Endothelial cell of umbilical vein (primary cell): ENCODE results near the gene SIRT4.

ENCODE experiments used
- EZH2 ChIP-seq: IDR thresholded peaks from 2 replicates; pipeline ENCODE4 v1.6.1; 2012; ENCODE audit warnings: borderline replicate concordance, low read depth, mild to moderate bottlenecking, moderate library complexity, low read length, inconsistent platforms; ENCODE audit not compliant: severe bottlenecking
- GATA2 ChIP-seq: IDR thresholded peaks from 2 replicates; pipeline ENCODE4 v1.7.0; 2011; ENCODE audit warnings: low read depth, mild to moderate bottlenecking, moderate library complexity, mixed read lengths, low read length; ENCODE audit not compliant: insufficient read length, insufficient read depth
- MYC ChIP-seq: IDR thresholded peaks from one replicate; pipeline ENCODE4 v1.6.1; 2011; ENCODE audit warnings: mild to moderate bottlenecking, low read depth, low read length
- POLR2A ChIP-seq: IDR thresholded peaks from 2 replicates; pipeline ENCODE4 v1.6.1; 2012; ENCODE audit warnings: low read depth, mild to moderate bottlenecking, control low read depth, low read length
- POLR2AphosphoS5 ChIP-seq: IDR thresholded peaks from 2 replicates; pipeline ENCODE4 v1.6.1; 2012; ENCODE audit warnings: low read depth, mild to moderate bottlenecking, control low read depth, low read length, moderate library complexity; ENCODE audit not compliant: insufficient read depth
- TF ChIP-seq, protein P1 (sequence below), 2 donors: IDR thresholded peaks; 1 replicate in 1 of 2; 2 replicates in 1 of 2; pipeline ENCODE4 v1.5.1; 2011; ENCODE audit warnings: low read length in 2 of 2, mild to moderate bottlenecking in 2 of 2, moderate library complexity in 2 of 2, control low read depth in 1 of 2, inconsistent platforms in 1 of 2, low read depth in 1 of 2; ENCODE audit not compliant: insufficient read depth in 1 of 2; ENCODE audit errors: extremely low read depth in 1 of 2

DNA sequence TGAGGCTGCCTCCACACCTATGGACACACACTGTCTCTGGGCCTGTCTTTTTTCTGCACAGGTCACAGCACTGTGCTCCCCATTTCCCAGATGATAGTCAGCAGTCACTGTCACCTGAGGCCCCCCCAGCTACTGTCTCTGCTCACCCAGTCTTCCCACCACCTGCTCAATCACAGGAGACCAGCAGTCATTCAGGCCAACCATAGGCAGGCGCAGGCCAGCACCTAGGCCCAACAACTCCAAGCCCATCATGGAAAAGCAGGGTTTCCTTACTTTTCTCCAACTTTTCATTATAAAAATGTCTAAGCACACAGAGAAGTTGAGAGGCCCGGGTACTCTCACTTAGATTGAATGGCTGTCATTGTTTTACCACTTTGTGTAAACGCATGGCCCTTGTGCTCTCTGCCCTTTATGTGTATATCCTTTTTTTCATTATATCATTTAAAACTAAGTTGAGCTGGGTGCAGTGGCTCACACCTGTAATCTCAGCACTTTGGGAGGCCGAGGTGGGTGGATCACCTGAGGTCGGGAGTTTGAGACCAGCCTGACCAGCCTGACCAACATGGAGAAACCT, 43.7 kb upstream of the SIRT4 start:
- TF ChIP-seq, protein P1, sequence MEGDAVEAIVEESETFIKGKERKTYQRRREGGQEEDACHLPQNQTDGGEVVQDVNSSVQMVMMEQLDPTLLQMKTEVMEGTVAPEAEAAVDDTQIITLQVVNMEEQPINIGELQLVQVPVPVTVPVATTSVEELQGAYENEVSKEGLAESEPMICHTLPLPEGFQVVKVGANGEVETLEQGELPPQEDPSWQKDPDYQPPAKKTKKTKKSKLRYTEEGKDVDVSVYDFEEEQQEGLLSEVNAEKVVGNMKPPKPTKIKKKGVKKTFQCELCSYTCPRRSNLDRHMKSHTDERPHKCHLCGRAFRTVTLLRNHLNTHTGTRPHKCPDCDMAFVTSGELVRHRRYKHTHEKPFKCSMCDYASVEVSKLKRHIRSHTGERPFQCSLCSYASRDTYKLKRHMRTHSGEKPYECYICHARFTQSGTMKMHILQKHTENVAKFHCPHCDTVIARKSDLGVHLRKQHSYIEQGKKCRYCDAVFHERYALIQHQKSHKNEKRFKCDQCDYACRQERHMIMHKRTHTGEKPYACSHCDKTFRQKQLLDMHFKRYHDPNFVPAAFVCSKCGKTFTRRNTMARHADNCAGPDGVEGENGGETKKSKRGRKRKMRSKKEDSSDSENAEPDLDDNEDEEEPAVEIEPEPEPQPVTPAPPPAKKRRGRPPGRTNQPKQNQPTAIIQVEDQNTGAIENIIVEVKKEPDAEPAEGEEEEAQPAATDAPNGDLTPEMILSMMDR (IDR thresholded peaks at IDR 0.05; ENCODE audit: extremely low read depth in 1 of 2, insufficient read depth in 1 of 2, low read depth in 1 of 2, low read length in 2 of 2) = no peak
- TF ChIP-seq POLR2A = no peak
- TF ChIP-seq POLR2AphosphoS5 = no peak
- no peak for TF ChIP-seq MYC
- no peak for TF ChIP-seq GATA2
- no peak for TF ChIP-seq EZH2
